Measurements from ENCODE around the gene CAND1.

DNA sequence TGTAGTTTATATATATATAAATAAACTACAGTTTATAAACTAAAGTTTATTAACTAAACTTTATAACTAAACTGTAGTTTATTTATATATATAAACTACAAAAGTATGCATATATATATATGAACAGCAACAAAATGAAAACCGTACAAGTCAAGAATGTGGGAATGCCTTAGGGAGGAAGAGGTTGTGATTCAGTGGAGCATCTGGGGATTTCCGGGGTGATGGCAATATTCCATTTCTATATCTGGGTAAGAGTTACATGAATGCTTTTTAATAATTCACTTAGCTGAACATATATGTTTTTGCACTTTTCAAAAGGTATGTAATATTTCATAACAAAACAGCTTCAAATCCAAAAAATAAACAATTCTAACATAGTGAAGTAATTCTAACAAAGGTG, 30.1 kb upstream of the CAND1 start:
- TF ChIP-seq, protein P1, sequence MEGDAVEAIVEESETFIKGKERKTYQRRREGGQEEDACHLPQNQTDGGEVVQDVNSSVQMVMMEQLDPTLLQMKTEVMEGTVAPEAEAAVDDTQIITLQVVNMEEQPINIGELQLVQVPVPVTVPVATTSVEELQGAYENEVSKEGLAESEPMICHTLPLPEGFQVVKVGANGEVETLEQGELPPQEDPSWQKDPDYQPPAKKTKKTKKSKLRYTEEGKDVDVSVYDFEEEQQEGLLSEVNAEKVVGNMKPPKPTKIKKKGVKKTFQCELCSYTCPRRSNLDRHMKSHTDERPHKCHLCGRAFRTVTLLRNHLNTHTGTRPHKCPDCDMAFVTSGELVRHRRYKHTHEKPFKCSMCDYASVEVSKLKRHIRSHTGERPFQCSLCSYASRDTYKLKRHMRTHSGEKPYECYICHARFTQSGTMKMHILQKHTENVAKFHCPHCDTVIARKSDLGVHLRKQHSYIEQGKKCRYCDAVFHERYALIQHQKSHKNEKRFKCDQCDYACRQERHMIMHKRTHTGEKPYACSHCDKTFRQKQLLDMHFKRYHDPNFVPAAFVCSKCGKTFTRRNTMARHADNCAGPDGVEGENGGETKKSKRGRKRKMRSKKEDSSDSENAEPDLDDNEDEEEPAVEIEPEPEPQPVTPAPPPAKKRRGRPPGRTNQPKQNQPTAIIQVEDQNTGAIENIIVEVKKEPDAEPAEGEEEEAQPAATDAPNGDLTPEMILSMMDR (conservative IDR thresholded peaks at IDR 0.05 in 1 of 2, IDR thresholded peaks at IDR 0.05 in 1 of 2; ENCODE audit: extremely low read depth in 1 of 2, insufficient read depth in 1 of 2, low read depth in 1 of 2, low read length in 2 of 2): no peak
- TF ChIP-seq EZH2 (IDR thresholded peaks at IDR 0.05; ENCODE audit: borderline replicate concordance, low read length): no peak

Data from mammary epithelial cell (primary cell).